Measurements from ENCODE around the gene GSAP. TPM values are rescaled to one million over a fixed set of nuclear protein-coding genes. Genes with fewer than 3 reads are reported as not detected.
A peak's percentile ranks its signal among the peaks of the same experiment; 100 is the strongest.

The GSAP gene
- total and polyA plus RNA-seq, 2 of the 4 experiments (the other 2 are of a cell fraction) = 1.6 to 1.8 TPM

DNA sequence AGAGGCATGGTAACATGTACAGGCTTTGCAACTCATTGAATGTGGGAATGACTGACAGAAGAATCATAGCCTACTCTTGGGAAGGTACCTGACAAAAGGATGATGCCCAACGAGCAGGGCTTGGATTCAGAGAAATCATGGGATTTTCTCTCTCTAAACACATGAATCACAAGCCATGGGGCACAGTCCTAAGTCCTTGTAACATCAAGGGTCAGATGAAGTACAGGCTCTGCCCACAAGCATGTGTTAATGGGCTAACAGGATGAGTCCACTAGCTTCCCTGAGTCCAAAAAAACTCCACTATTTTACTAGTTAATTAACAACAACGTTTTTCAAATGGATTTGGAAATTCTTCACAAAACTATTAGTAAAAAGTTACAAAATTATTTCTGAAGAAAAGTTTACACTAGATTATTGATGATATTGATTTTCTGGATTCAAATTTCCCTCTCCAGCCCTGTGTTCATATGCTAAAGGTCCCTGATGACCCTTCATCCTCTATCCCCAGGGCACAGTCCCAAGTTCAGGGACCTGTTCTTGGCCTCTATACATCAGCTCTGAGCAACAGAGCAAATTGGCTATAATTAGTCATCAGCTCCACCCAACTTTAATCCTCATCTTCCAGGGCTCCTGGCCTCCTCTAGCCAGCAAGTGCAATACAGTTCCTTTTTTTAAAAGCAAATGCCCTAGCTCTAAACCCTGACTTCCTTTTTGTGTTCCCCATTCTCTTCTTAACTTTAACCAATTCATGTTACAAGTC is 99.8 kb downstream of the GSAP start:
- Histone ChIP-seq H4K8ac (ENCODE audit: low read depth in 2 of 2, low read length in 2 of 2) (no peak overlapping the region), H2AK5ac (ENCODE audit: low read depth, low read length) (no peak overlapping the region), H3K18ac (ENCODE audit: low read depth, low read length) (no peak overlapping the region), H3K23ac (ENCODE audit: low read depth, low read length) (no peak overlapping the region), H2BK20ac (ENCODE audit: low read depth, low read length) (no peak overlapping the region), H4K91ac (ENCODE audit: insufficient read depth, low read depth, low read length) (no peak overlapping the region), H4K20me1 (ENCODE audit: insufficient read depth, low read length) (no peaks in the 10 kb centered on the region), H3K9me3 (ENCODE audit: control insufficient read depth, insufficient read depth, low read length) (no peaks in the 10 kb centered on the region), H2AFZ (replicated peaks; ENCODE audit: low read length, poor library complexity) (no peak overlapping the region), H4K5ac (ENCODE audit: low read depth, low read length) (no peak overlapping the region), H3K27me3 (ENCODE audit: control insufficient read depth, insufficient read depth, low read length) (no peaks in the 10 kb centered on the region), H3K56ac (ENCODE audit: extremely low read depth, insufficient read depth, low read length) (no peak overlapping the region), H3K36me3 (ENCODE audit: control insufficient read depth, insufficient read depth, low read length) (peaks cover 5% of the 10 kb centered on the region; the same call in 1 of the 2 replicates), H3K4me3 (ENCODE audit: insufficient read depth, low read depth, low read length) (no peak overlapping the region), H3K4me2 (ENCODE audit: low read depth, low read length) (no peak overlapping the region), H3K4me1 (ENCODE audit: control insufficient read depth, insufficient read depth, low read length) (peaks cover 3% of the 10 kb centered on the region), H3K14ac (replicated peaks; ENCODE audit: low read depth, low read length) (0 out of 2 replicates have a peak overlapping the region, but pooled peaks have one; percentile 15), H2AK9ac (replicated peaks; ENCODE audit: low read depth, low read length, poor library complexity) (no peak overlapping the region), H3K27ac (ENCODE audit: insufficient read depth, low read length) (no peak overlapping the region), H3K79me1 (ENCODE audit: low read depth in 1 of 2, low read length in 2 of 2) (no peaks in the 10 kb centered on the region), H3K4ac (ENCODE audit: low read depth, low read length) (no peak overlapping the region), H3K9me1 (ENCODE audit: insufficient read depth, low read length) (peaks cover 2% of the 10 kb centered on the region; the same call in 1 of the 2 replicates), H2BK5ac (ENCODE audit: low read depth, low read length, poor library complexity, severe bottlenecking) (no peak overlapping the region), H3K9ac (ENCODE audit: low read depth, low read length) (no peak overlapping the region), H2BK15ac (ENCODE audit: low read depth, low read length) (no peak overlapping the region), H2BK120ac (ENCODE audit: low read depth, low read length) (no peak overlapping the region)
- no peak for TF ChIP-seq BHLHE40 (IDR thresholded peaks at IDR 0.05; ENCODE audit: low read depth, low read length)
- TF ChIP-seq, protein P1, sequence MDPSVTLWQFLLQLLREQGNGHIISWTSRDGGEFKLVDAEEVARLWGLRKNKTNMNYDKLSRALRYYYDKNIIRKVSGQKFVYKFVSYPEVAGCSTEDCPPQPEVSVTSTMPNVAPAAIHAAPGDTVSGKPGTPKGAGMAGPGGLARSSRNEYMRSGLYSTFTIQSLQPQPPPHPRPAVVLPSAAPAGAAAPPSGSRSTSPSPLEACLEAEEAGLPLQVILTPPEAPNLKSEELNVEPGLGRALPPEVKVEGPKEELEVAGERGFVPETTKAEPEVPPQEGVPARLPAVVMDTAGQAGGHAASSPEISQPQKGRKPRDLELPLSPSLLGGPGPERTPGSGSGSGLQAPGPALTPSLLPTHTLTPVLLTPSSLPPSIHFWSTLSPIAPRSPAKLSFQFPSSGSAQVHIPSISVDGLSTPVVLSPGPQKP (IDR thresholded peaks at IDR 0.05; ENCODE audit: borderline replicate concordance, low read depth, low read length) = no peak
- no peak for TF ChIP-seq RAD21 (IDR thresholded peaks at IDR 0.05; ENCODE audit: low read length)
- TF ChIP-seq, protein P2, sequence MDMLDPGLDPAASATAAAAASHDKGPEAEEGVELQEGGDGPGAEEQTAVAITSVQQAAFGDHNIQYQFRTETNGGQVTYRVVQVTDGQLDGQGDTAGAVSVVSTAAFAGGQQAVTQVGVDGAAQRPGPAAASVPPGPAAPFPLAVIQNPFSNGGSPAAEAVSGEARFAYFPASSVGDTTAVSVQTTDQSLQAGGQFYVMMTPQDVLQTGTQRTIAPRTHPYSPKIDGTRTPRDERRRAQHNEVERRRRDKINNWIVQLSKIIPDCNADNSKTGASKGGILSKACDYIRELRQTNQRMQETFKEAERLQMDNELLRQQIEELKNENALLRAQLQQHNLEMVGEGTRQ (IDR thresholded peaks at IDR 0.05; ENCODE audit: low read depth, low read length) = no peak
- TF ChIP-seq CEBPB (IDR thresholded peaks at IDR 0.05; ENCODE audit: low read depth, low read length) = no peak
- CTCF ChIA-PET = interaction anchor here (0.6 kb wide), 1 partner anchor 40 kb away, joined by 3 read pairs; no protein-coding TSS in a partner anchor
- dilution Hi-C loops (cut with HindIII; ENCODE audit: low sequenced_read_pairs, unreplicated experiment) (no loop called here), intact Hi-C loops (cut with micrococcal nuclease) (no loop called here), in situ Hi-C loops (cut with MboI; ENCODE audit: low sequenced_read_pairs) (no loop called here)
- POLR2A ChIA-PET (ENCODE audit: unreplicated experiment) = no interaction called here
- BruUV-seq (replicated peaks) = no TSS peak
- whole genome bisulfite sequencing, 2 experiments (ENCODE audit: extremely low coverage in 2 of 2, insufficient read length in 1 of 2) = no CpG with 5 or more reads among the region's 2 CpGs
- DNase-seq (no peak), ATAC-seq (ENCODE audit: low read depth) (no peak)

All from IMR-90 (cell line).